Endothelial cell of umbilical vein (primary cell): ENCODE measurements around the gene KANK2. TPM values are rescaled to one million over a fixed set of nuclear protein-coding genes. Genes with fewer than 3 reads are reported as not detected.

Source experiments
- BruUV-seq: library from RNA; stranded (reverse); fragments of 400-500 nt; replicated peaks from 2 replicates; lab custom pipeline; 2021; lab: Mats Ljungman, UMichigan
- CTCF ChIA-PET: fragments of 300-600, 350-600 bp; sonication (Branson Sonifier 250); formaldehyde crosslinking; loops from one replicate; lab custom pipeline; 2021; ENCODE audit warnings: antibody characterized with exemption, inconsistent platforms; lab: Charles Lee
- POLR2A ChIA-PET: fragments of 300-600, 350-600 bp; sonication (Branson Sonifier 250); formaldehyde crosslinking; loops from one replicate; lab custom pipeline; 2021; ENCODE audit warnings: antibody characterized with exemption, inconsistent platforms; lab: Charles Lee
- DNase-seq: peaks from one replicate; pipeline ENCODE4 v3.0.0-alpha.2; 2011; ENCODE audit warnings: low read depth, low spot score
- FAIRE-seq: peaks from 2 replicates; lab custom pipeline; 2011; peaks lifted over from hg19 to GRCh38; lab: Jason Lieb, UNC
- H2AFZ ChIP-seq: 2 replicates; pipeline ENCODE4 v1.6.0; 2012; ENCODE audit warnings: low read depth, low read length, control low read depth, inconsistent platforms
- H3K27ac ChIP-seq: 2 replicates; pipeline ENCODE4 v1.5.1; 2011; ENCODE audit warnings: low read depth, mild to moderate bottlenecking, control low read depth, low read length, moderate library complexity; ENCODE audit not compliant: insufficient read depth
- H3K27me3 ChIP-seq, 2 experiments: 2 replicates each; pipeline versions ENCODE4 v1.6.0 to v1.6.1; 2011; ENCODE audit warnings: low read length in 2 of 2, mixed read lengths in 1 of 2; ENCODE audit not compliant: control insufficient read depth in 2 of 2, insufficient read depth in 2 of 2
- H3K36me3 ChIP-seq, 2 experiments: 2 replicates in 1 of 2; 3 replicates in 1 of 2; pipeline ENCODE4 v1.5.1; 2011; ENCODE audit warnings: low read length in 2 of 2, mild to moderate bottlenecking in 1 of 2, moderate library complexity in 1 of 2; ENCODE audit not compliant: control insufficient read depth in 2 of 2, insufficient read depth in 2 of 2; ENCODE audit errors: extremely low read depth in 1 of 2
- H3K4me1 ChIP-seq: 3 replicates; pipeline ENCODE4 v1.5.1; 2011; ENCODE audit warnings: mild to moderate bottlenecking, low read length; ENCODE audit not compliant: control insufficient read depth, insufficient read depth; ENCODE audit errors: extremely low read depth
- H3K4me2 ChIP-seq: 2 replicates; pipeline ENCODE4 v1.6.1; 2011; ENCODE audit warnings: low read length, control low read depth, mixed read lengths; ENCODE audit not compliant: insufficient read depth
- H3K4me3 ChIP-seq, 3 experiments: fragments of 200-600 bp in 1 of 3; sonication (generic), shearing (Covaris generic) in 1 of 3; replicated peaks in 1 of 3; 2 replicates each; pipeline ENCODE4 v1.5.1; 2011 to 2016; ENCODE audit warnings: control low read depth in 3 of 3, low read length in 3 of 3, mild to moderate bottlenecking in 2 of 3, inconsistent platforms in 1 of 3, low read depth in 1 of 3, moderate library complexity in 1 of 3; ENCODE audit not compliant: insufficient read depth in 1 of 3
- H3K79me2 ChIP-seq: 2 replicates; pipeline ENCODE4 v1.6.0; 2012; ENCODE audit warnings: low read length, inconsistent platforms; ENCODE audit not compliant: control insufficient read depth, insufficient read depth
- H3K9ac ChIP-seq: replicated peaks from 2 replicates; pipeline ENCODE3; 2011; ENCODE audit warnings: low read length, control low read depth; ENCODE audit not compliant: insufficient read depth; ENCODE audit errors: extremely low read depth
- H3K9me1 ChIP-seq: replicated peaks from 3 replicates; pipeline ENCODE4 v1.6.0; 2011; ENCODE audit warnings: mild to moderate bottlenecking, low read length; ENCODE audit not compliant: control insufficient read depth, insufficient read depth; ENCODE audit errors: extremely low read depth
- H3K9me3 ChIP-seq: replicated peaks from 2 replicates; pipeline ENCODE4 v1.5.1; 2012; ENCODE audit warnings: low read length, inconsistent platforms; ENCODE audit not compliant: control insufficient read depth, insufficient read depth
- H4K20me1 ChIP-seq: replicated peaks from 2 replicates; pipeline ENCODE3; 2011; ENCODE audit warnings: mild to moderate bottlenecking, low read length; ENCODE audit not compliant: control insufficient read depth, insufficient read depth; ENCODE audit errors: extremely low read depth
- CTCF ChIP-seq, 2 donors: IDR thresholded peaks; 1 replicate in 1 of 2; 2 replicates in 1 of 2; pipeline ENCODE4 v1.5.1; 2011; ENCODE audit warnings: low read length in 2 of 2, mild to moderate bottlenecking in 2 of 2, moderate library complexity in 2 of 2, control low read depth in 1 of 2, inconsistent platforms in 1 of 2, low read depth in 1 of 2; ENCODE audit not compliant: insufficient read depth in 1 of 2; ENCODE audit errors: extremely low read depth in 1 of 2
- EZH2 ChIP-seq: IDR thresholded peaks from 2 replicates; pipeline ENCODE4 v1.6.1; 2012; ENCODE audit warnings: borderline replicate concordance, low read depth, mild to moderate bottlenecking, moderate library complexity, low read length, inconsistent platforms; ENCODE audit not compliant: severe bottlenecking
- FOS ChIP-seq: IDR thresholded peaks from 2 replicates; pipeline ENCODE4 v1.6.1; 2011; ENCODE audit warnings: mild to moderate bottlenecking, low read length, moderate library complexity, borderline replicate concordance; ENCODE audit not compliant: insufficient read depth
- JUN ChIP-seq: IDR thresholded peaks from 2 replicates; pipeline ENCODE4 v1.6.1; 2011; ENCODE audit warnings: borderline replicate concordance, low read depth; ENCODE audit not compliant: insufficient read length, insufficient read depth
- MAX ChIP-seq: IDR thresholded peaks from 2 replicates; pipeline ENCODE4 v1.6.1; 2011; ENCODE audit not compliant: insufficient read depth, insufficient read length
- MYC ChIP-seq: IDR thresholded peaks from one replicate; pipeline ENCODE4 v1.6.1; 2011; ENCODE audit warnings: mild to moderate bottlenecking, low read depth, low read length
- POLR2A ChIP-seq: IDR thresholded peaks from 2 replicates; pipeline ENCODE4 v1.6.1; 2012; ENCODE audit warnings: low read depth, mild to moderate bottlenecking, control low read depth, low read length
- POLR2AphosphoS5 ChIP-seq: IDR thresholded peaks from 2 replicates; pipeline ENCODE4 v1.6.1; 2012; ENCODE audit warnings: low read depth, mild to moderate bottlenecking, control low read depth, low read length, moderate library complexity; ENCODE audit not compliant: insufficient read depth
- dilution Hi-C: fragments of 300-500 bp; cut with MboI; formaldehyde crosslinking; loops from one replicate; pipeline ENCODE4 v1.15.0; 2019; ENCODE audit warnings: low sequenced_read_pairs; ENCODE audit not compliant: extremely low pct_ligation_motif_present
- intact Hi-C: fragments of 100-400 bp; cut with micrococcal nuclease; formaldehyde crosslinking; loops from one replicate; pipeline ENCODE4 v1.10.0; 2022
- polyA plus RNA-seq, 4 experiments: library from polyadenylated mRNA; depleted of rRNA in 3 of 4; stranded (reverse) in 3 of 4; unstranded in 1 of 4; fragments of >200 nt; gene quantifications; 2 replicates each; pipeline versions ENCODE4 v1.2.1 to v1.2.3, GENCODE V29; 2011 to 2012; ENCODE audit warnings: missing spikeins in 1 of 4
- total RNA-seq: library from RNA; stranded (reverse); gene quantifications from 2 replicates; pipeline ENCODE4 v1.2.3, GENCODE V29; 2021

KANK2 gene
- total and polyA plus RNA-seq, 2 donors (not counting 3 experiments of a cell fraction or from before 2014, with no cell fraction given), result 41.7 to 77.9 TPM

- H3K4me3 ChIP-seq, result no peak within 1 kb of the TSS
These were observed 42.1 kb upstream of the KANK2 start, which contains the start of gene ANGPTL8 for GRCh38 chr19:11239377-11240000. ANGPTL8 (plus strand) TSS chr19:11239619; CDS start chr19:11239638, 19 bp downstream.

More at GRCh38 chr19:11239377-11240000, 42.1 kb upstream of the KANK2 start, which contains the start of gene ANGPTL8:
- no peaks in the 10 kb centered on the region for H3K27me3 ChIP-seq
- dilution Hi-C loops (no loop called here), intact Hi-C loops (no loop called here)
- BruUV-seq, result no TSS peak
- H3K9me1 ChIP-seq, result no peaks in the 10 kb centered on the region
- H3K36me3 ChIP-seq, result peaks cover 20 to 58% of the 10 kb centered on the region in 2 experiments
- ChIA-PET POLR2A (no interaction called here), CTCF (no interaction called here)
- FAIRE-seq (no peak), DNase-seq (no peak)
- no peaks in the 10 kb centered on the region for H3K9me3 ChIP-seq
- peaks cover 5% of the 10 kb centered on the region for H3K4me1 ChIP-seq
- H3K4me2 ChIP-seq, result no peak within 1 kb of the TSS
- no peak within 1 kb of the TSS for H3K9ac ChIP-seq
- TF ChIP-seq JUN (no peak), FOS (no peak), POLR2A (no peak), MAX (no peak), CTCF (IDR thresholded peaks at IDR 0.05; ENCODE audit: extremely low read depth in 1 of 2, insufficient read depth in 1 of 2, low read depth in 1 of 2, low read length in 2 of 2) (no peak), POLR2AphosphoS5 (no peak), MYC (no peak), EZH2 (no peak)
- H3K27ac ChIP-seq, result no peak within 1 kb of the TSS
- H2AFZ ChIP-seq, result no peak within 1 kb of the TSS
- H4K20me1 ChIP-seq, result no peaks in the 10 kb centered on the region
- H3K79me2 ChIP-seq, result no peaks in the 10 kb centered on the region
